Ishikawa (cell line): ENCODE data around the gene RPL18A.
A peak's percentile ranks its signal among the peaks of the same experiment; 100 is the strongest.

Source experiments
- CEBPB ChIP-seq: IDR thresholded peaks from 2 replicates; pipeline ENCODE4 v1.6.1; 2012
- CREB1 ChIP-seq: IDR thresholded peaks from 2 replicates; pipeline ENCODE4 v1.6.1; 2012; ENCODE audit warnings: low read depth
- EGR1 ChIP-seq: IDR thresholded peaks from 2 replicates; pipeline ENCODE4 v1.6.1; 2012
- EP300 ChIP-seq: IDR thresholded peaks from 2 replicates; pipeline ENCODE4 v1.6.1; 2012; ENCODE audit warnings: borderline replicate concordance
- FOXM1 ChIP-seq: IDR thresholded peaks from 2 replicates; pipeline ENCODE4 v1.6.1; 2012; ENCODE audit warnings: low read depth, borderline replicate concordance
- NFIC ChIP-seq: IDR thresholded peaks from 2 replicates; pipeline ENCODE4 v1.6.1; 2012
- RAD21 ChIP-seq: IDR thresholded peaks from 2 replicates; pipeline ENCODE4 v1.6.1; 2012; ENCODE audit warnings: low read depth
- TAF1 ChIP-seq: IDR thresholded peaks from 2 replicates; pipeline ENCODE4 v1.6.1; 2012; ENCODE audit warnings: low read depth, mild to moderate bottlenecking
- TCF12 ChIP-seq: IDR thresholded peaks from 2 replicates; pipeline ENCODE4 v1.6.1; 2012; ENCODE audit warnings: low read depth
- TEAD4 ChIP-seq: IDR thresholded peaks from 2 replicates; pipeline ENCODE4 v1.6.1; 2012
- YY1 ChIP-seq: IDR thresholded peaks from 2 replicates; pipeline ENCODE4 v1.6.1; 2012; ENCODE audit warnings: low read depth
- ZBTB7A ChIP-seq: IDR thresholded peaks from 2 replicates; pipeline ENCODE4 v1.6.1; 2012; ENCODE audit warnings: low read depth
- TF ChIP-seq, protein P1 (sequence below): IDR thresholded peaks from 2 replicates; pipeline ENCODE4 v1.6.1; 2012
- TF ChIP-seq, protein P2 (sequence below): IDR thresholded peaks from 2 replicates; pipeline ENCODE4 v1.6.1; 2012; ENCODE audit warnings: low read depth, mild to moderate bottlenecking
- TF ChIP-seq, protein P3 (sequence below): IDR thresholded peaks from 2 replicates; pipeline ENCODE4 v1.6.1; 2012

Gene RPL18A

DNA sequence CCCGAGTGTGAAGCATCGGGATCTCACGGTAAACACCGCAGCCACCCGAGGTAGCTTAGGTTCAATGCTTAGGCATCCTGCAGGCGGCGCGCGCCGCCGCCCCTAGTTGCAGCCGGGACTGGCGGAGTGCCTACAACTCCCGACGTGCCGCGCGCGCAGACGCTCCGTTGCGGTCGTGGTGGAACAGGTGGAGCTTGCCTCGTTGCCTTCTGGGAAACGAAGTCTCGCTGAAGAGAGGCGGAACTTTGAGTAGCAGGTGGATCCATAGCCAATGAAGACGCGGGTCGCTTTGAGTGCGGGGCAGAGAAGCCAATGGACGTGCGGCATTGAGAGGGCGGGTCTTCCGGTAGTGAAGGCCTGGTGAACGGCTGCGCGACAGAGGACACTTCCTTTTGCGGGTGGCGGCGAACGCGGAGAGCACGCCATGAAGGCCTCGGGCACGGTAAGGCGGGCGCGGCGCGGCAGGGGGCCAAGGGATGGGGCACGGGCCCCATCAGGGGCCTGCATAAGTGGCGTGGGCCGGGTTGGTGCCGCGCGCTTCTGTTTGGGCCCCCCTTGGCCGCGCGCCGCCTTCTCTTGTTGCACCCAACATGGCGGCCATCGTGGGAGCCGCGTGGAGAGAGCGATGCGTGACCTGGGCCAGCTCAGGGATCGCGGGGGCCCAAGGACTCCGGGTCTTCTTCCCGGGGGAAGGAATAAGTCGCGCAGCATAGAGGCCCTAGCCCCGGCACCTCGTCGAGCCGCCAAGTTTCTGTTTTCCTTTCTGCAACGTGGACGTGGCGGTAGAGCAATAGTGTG lies at the start of gene RPL18A:
TSS of gene RPL18A (plus strand) at position 378 of the 798 bp plus-strand sequence. CDS start at position 425, 47 bp downstream.
- TF ChIP-seq, protein P1, sequence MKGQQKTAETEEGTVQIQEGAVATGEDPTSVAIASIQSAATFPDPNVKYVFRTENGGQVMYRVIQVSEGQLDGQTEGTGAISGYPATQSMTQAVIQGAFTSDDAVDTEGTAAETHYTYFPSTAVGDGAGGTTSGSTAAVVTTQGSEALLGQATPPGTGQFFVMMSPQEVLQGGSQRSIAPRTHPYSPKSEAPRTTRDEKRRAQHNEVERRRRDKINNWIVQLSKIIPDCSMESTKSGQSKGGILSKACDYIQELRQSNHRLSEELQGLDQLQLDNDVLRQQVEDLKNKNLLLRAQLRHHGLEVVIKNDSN: peak; percentile 58
- peak; percentile 59 for TF ChIP-seq CREB1
- TF ChIP-seq YY1: peak; percentile 91
- no peak for TF ChIP-seq ZBTB7A
- TF ChIP-seq TCF12: peak; percentile 55; the same call in 1 of the 2 replicates
- TF ChIP-seq EGR1: no peak
- TF ChIP-seq, protein P2, sequence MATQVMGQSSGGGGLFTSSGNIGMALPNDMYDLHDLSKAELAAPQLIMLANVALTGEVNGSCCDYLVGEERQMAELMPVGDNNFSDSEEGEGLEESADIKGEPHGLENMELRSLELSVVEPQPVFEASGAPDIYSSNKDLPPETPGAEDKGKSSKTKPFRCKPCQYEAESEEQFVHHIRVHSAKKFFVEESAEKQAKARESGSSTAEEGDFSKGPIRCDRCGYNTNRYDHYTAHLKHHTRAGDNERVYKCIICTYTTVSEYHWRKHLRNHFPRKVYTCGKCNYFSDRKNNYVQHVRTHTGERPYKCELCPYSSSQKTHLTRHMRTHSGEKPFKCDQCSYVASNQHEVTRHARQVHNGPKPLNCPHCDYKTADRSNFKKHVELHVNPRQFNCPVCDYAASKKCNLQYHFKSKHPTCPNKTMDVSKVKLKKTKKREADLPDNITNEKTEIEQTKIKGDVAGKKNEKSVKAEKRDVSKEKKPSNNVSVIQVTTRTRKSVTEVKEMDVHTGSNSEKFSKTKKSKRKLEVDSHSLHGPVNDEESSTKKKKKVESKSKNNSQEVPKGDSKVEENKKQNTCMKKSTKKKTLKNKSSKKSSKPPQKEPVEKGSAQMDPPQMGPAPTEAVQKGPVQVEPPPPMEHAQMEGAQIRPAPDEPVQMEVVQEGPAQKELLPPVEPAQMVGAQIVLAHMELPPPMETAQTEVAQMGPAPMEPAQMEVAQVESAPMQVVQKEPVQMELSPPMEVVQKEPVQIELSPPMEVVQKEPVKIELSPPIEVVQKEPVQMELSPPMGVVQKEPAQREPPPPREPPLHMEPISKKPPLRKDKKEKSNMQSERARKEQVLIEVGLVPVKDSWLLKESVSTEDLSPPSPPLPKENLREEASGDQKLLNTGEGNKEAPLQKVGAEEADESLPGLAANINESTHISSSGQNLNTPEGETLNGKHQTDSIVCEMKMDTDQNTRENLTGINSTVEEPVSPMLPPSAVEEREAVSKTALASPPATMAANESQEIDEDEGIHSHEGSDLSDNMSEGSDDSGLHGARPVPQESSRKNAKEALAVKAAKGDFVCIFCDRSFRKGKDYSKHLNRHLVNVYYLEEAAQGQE: no peak
- TF ChIP-seq RAD21: peak; percentile 79
- TF ChIP-seq CEBPB: no peak
- TF ChIP-seq TAF1: peak; percentile 97
- TF ChIP-seq NFIC: no peak
- TF ChIP-seq, protein P3, sequence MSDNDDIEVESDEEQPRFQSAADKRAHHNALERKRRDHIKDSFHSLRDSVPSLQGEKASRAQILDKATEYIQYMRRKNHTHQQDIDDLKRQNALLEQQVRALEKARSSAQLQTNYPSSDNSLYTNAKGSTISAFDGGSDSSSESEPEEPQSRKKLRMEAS: peak; percentile 95
- no peak for TF ChIP-seq TEAD4

DNA sequence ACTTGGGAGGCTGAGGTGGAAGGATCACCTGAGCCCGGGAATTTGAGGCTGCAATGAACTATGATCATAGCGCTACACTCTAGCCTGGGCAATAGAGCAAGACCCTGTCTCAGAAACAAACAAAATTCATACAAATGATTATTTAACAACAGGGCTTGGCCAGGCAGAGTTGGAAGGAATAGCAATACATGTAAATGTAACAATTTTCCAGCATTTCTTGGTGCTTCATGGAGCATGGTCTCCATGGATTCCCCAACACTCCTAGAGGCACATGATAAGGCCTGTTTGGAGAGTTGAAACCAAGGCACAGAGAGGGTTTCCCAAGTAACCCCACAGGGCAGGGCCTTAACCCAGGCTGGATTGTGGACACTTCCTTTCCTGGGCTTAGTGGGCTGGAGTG lies 48.6 kb upstream of the RPL18A start:
- TF ChIP-seq YY1 (no peak), EP300 (no peak), NFIC (no peak), CREB1 (no peak)
- TF ChIP-seq, protein P2: no peak
- TF ChIP-seq, protein P1: no peak

DNA sequence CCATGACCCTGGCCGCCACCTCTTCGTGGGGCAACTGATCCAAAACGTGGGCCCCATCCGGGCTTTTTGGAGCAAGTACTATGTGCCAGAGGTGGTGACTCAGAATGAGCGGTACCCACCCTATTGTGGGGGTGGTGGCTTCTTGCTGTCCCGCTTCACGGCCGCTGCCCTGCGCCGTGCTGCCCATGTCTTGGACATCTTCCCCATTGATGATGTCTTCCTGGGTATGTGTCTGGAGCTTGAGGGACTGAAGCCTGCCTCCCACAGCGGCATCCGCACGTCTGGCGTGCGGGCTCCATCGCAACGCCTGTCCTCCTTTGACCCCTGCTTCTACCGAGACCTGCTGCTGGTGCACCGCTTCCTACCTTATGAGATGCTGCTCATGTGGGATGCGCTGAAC lies 48.0 kb upstream of the RPL18A start:
- TF ChIP-seq, protein P3: no peak
- TF ChIP-seq TEAD4 (no peak), ZBTB7A (no peak), RAD21 (no peak), EP300 (no peak)
- TF ChIP-seq, protein P1: no peak

DNA sequence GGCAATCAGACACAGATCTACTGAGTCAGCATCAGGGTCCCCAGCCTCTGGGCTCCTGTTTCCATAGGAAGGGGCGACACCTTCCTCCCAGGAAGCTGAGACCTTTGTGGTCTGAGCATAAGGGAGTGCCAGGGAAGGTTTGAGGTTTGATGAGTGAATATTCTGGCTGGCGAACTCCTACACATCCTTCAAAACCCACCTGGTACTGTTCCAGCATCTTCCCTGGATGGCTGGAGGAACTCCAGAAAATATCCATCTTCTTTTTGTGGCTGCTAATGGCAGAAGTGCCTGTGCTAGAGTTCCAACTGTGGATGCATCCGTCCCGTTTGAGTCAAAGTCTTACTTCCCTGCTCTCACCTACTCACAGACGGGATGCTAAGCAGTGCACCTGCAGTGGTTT lies 47.6 kb upstream of the RPL18A start:
- TF ChIP-seq EP300 (no peak), CEBPB (no peak), TAF1 (no peak), YY1 (no peak), CREB1 (no peak), FOXM1 (no peak), EGR1 (no peak)
- TF ChIP-seq, protein P1: no peak

DNA sequence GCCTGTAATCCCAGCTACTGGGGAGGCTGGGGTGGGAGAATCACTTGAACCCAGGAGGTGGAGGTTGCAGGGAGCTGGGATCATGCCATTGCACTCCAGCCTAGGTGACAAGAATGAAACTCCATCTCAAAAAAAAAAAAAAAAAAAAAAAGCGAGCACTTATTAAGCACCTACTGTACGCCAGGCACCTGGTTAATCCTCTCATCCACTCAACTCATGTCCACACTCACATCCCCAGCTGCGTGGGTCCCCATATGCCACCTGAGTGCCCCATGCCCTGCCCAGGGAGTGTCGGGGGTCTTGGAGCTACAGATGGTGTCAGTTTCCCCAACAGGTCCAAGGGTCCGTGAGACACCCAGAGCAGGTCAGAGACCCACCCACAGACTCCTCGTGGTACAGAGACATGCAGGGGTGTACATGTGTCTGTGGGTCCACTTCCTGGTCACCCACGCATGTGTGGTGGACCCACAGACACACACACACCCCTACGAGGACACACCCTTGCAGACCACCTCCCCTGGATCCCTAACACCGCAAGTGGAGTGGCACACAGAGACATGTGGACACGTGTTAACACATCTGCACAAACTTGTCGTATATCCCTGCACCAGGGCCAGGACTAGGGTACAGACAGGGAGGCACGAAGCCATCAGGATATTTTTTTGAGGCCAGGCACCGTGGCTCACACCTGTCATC lies 41.9 kb upstream of the RPL18A start:
- TF ChIP-seq CEBPB (no peak), EP300 (no peak), TAF1 (no peak), YY1 (no peak), TCF12 (no peak), ZBTB7A (no peak), RAD21 (no peak), CREB1 (no peak), EGR1 (no peak), NFIC (no peak), TEAD4 (no peak), FOXM1 (no peak)
- TF ChIP-seq, protein P3: no peak
- TF ChIP-seq, protein P1: no peak
- TF ChIP-seq, protein P2: no peak
